K562 (cell line): Measurements from ENCODE around the gene ENKUR. TPM values are rescaled to one million over a fixed set of nuclear protein-coding genes. Genes with fewer than 3 reads are reported as not detected.

Experiments used
- ADNP ChIP-seq: fragments of 200-800 bp; sonication (Bioruptor generic); IDR thresholded peaks from 2 replicates; pipeline ENCODE4 v1.6.1; 2016; ENCODE audit warnings: missing genetic modification characterization, missing compliant biosample characterization
- ARID1B ChIP-seq: fragments of 450-650 bp; IDR thresholded peaks from 2 replicates; pipeline ENCODE4 v1.6.1; 2016; ENCODE audit warnings: antibody characterized with exemption, mild to moderate bottlenecking, inconsistent platforms
- CREM ChIP-seq: IDR thresholded peaks from 2 replicates; pipeline ENCODE4 v1.6.1; 2014; ENCODE audit warnings: antibody characterized with exemption, low read depth
- ESRRA ChIP-seq: fragments of 450-650 bp; IDR thresholded peaks from 2 replicates; pipeline ENCODE4 v1.6.1; 2014; ENCODE audit warnings: low read depth, mild to moderate bottlenecking, moderate library complexity, borderline replicate concordance
- FOS ChIP-seq: IDR thresholded peaks from 3 replicates; pipeline ENCODE4 v1.6.1; 2011; ENCODE audit not compliant: insufficient read length; ENCODE audit errors: extremely low read depth
- FOXJ2 ChIP-seq: fragments of 200-800 bp; sonication (Bioruptor generic); IDR thresholded peaks from 2 replicates; pipeline ENCODE4 v1.6.1; 2016; ENCODE audit warnings: missing genetic modification characterization, missing compliant biosample characterization
- HMBOX1 ChIP-seq: sonication (generic); IDR thresholded peaks from 2 replicates; pipeline ENCODE4 v1.6.1; 2016
- KLF6 ChIP-seq: fragments of 250-450 bp; sonication (Bioruptor Pico); IDR thresholded peaks from 2 replicates; pipeline ENCODE4 v1.4.0; 2020; ENCODE audit warnings: mild to moderate bottlenecking, moderate library complexity, borderline replicate concordance
- MAFF ChIP-seq: IDR thresholded peaks from 2 replicates; pipeline ENCODE4 v1.6.1; 2012; ENCODE audit warnings: low read length, improper control_type of control experiment
- MCM5 ChIP-seq: fragments of 450-650 bp; IDR thresholded peaks from 2 replicates; pipeline ENCODE4 v1.6.1; 2016; ENCODE audit warnings: low read depth
- MECOM ChIP-seq: fragments of 250-450 bp; sonication (Bioruptor Pico); IDR thresholded peaks from 2 replicates; pipeline ENCODE4 v1.8.0; 2022; ENCODE audit warnings: inconsistent platforms
- MXI1 ChIP-seq: IDR thresholded peaks from 2 replicates; pipeline ENCODE4 v1.6.1; 2011; ENCODE audit warnings: low read depth, mild to moderate bottlenecking, improper control_type of control experiment, low read length
- NELFE ChIP-seq: IDR thresholded peaks from 2 replicates; pipeline ENCODE4 v1.6.1; 2011; ENCODE audit warnings: mild to moderate bottlenecking; ENCODE audit not compliant: insufficient read depth, insufficient read length
- PHF8 ChIP-seq: fragments of 200-600 bp; sonication (generic); IDR thresholded peaks from 2 replicates; pipeline ENCODE4 v1.6.1; 2012; ENCODE audit warnings: mixed run types, mild to moderate bottlenecking, inconsistent platforms, low read length, moderate library complexity, borderline replicate concordance
- RBM25 ChIP-seq: fragments of 200-400 bp; formaldehyde crosslinking; IDR thresholded peaks from 2 replicates; pipeline ENCODE4 v1.6.1; 2018; ENCODE audit warnings: low read length, low read depth, moderate library complexity; ENCODE audit not compliant: severe bottlenecking
- SAFB ChIP-seq: fragments of 200-400 bp; formaldehyde crosslinking; IDR thresholded peaks from 2 replicates; pipeline ENCODE4 v1.6.1; 2017; ENCODE audit warnings: low read depth, low read length, borderline replicate concordance
- SIRT6 ChIP-seq: IDR thresholded peaks from one replicate; pipeline ENCODE4 v1.6.1; 2012; ENCODE audit warnings: low read depth, mild to moderate bottlenecking, control low read depth, inconsistent platforms, low read length, moderate library complexity
- SMARCE1 ChIP-seq: fragments of 450-650 bp; IDR thresholded peaks from 2 replicates; pipeline ENCODE4 v1.7.1; 2016; ENCODE audit warnings: mild to moderate bottlenecking
- TARDBP ChIP-seq: fragments of 450-650 bp; IDR thresholded peaks from 2 replicates; pipeline ENCODE4 v1.6.1; 2016
- ZBTB33 ChIP-seq: sonication (generic); formaldehyde crosslinking; IDR thresholded peaks from 2 replicates; pipeline ENCODE4 v1.8.1; 2023; ENCODE audit warnings: mild to moderate bottlenecking, missing genetic modification reagents
- ZNF395 ChIP-seq: fragments of 200-800 bp; sonication (Bioruptor generic); IDR thresholded peaks from 2 replicates; pipeline ENCODE4 v1.6.1; 2017; ENCODE audit warnings: missing genetic modification characterization, missing compliant biosample characterization
- ZSCAN29 ChIP-seq: fragments of 450-650 bp; IDR thresholded peaks from 2 replicates; pipeline ENCODE4 v1.6.1; 2017
- polyA plus RNA-seq, 8 experiments: library from polyadenylated mRNA; depleted of rRNA in 4 of 8; stranded (reverse) in 5 of 8; unstranded in 3 of 8; fragments of >200 nt; fragmentation: Nextera tagmentation in 2 of 8; fragmentation: Illumina TruSeq in 1 of 8; extraction: Ambion mirVana in 2 of 8; extraction: Trizol in 1 of 8; gene quantifications; 2 replicates each; pipeline versions ENCODE4 v1.2.1 to v1.2.3, GENCODE V29; 2011 to 2014; ENCODE audit warnings: inconsistent platforms in 1 of 8, missing spikeins in 1 of 8
- total RNA-seq, 7 experiments: library from RNA; depleted of rRNA in 6 of 7; stranded (reverse); fragments of >200 nt in 6 of 7; fragmentation: Illumina TruSeq in 2 of 7; extraction: Trizol in 2 of 7; gene quantifications; 2 replicates each; pipeline versions ENCODE4 v1.2.1 to v1.2.3, GENCODE V29; 2011 to 2021; ENCODE audit warnings: low replicate concordance in 1 of 7
- TF ChIP-seq, protein P1 (sequence below), 2 experiments: fragments of 250-450 bp in 1 of 2; fragments of 450-650 bp in 1 of 2; sonication (Bioruptor Pico) in 1 of 2; IDR thresholded peaks; 2 replicates each; pipeline versions ENCODE4 v1.6.1 to v1.8.0; 2016 to 2021; ENCODE audit warnings: mild to moderate bottlenecking in 2 of 2, moderate library complexity in 2 of 2, missing compliant biosample characterization in 1 of 2, missing genetic modification characterization in 1 of 2

ENKUR gene
- total and polyA plus RNA-seq, 9 of the 15 experiments (the other 6 are each of a cell fraction or from before 2014, with no cell fraction given), result 0.06 to 0.46 (median 0.20) TPM

- TF ChIP-seq, protein P1, sequence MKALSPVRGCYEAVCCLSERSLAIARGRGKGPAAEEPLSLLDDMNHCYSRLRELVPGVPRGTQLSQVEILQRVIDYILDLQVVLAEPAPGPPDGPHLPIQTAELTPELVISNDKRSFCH (CRISPR knock-in tag; IDR thresholded peaks at IDR 0.05), result no peak
- TF ChIP-seq, protein P1 (tag; IDR thresholded peaks at IDR 0.05), result no peak
- TF ChIP-seq SAFB (no peak), FOXJ2 (tag) (no peak), TARDBP (no peak), RBM25 (no peak), ADNP (no peak), SIRT6 (no peak), SMARCE1 (peak; percentile 42; the same call in 1 of the 2 replicates), NELFE (no peak), MECOM (CRISPR knock-in tag) (no peak), MCM5 (no peak), ARID1B (peak; percentile 73), ZSCAN29 (no peak), KLF6 (CRISPR knock-in tag) (no peak), ZBTB33 (CRISPR knock-in tag) (no peak), HMBOX1 (no peak), FOS (no peak), MAFF (no peak), ZNF395 (CRISPR knock-in tag) (peak; percentile 95), PHF8 (peak; percentile 14; the same call in 1 of the 2 replicates), MXI1 (no peak), ESRRA (peak; percentile 11; the same call in 1 of the 2 replicates), CREM (no peak)
Observed at GRCh38 chr10:24958721-24959381, 57.1 kb downstream of the ENKUR start (continued).
